ENCODE results near the gene ANTXRL. TPM values are rescaled to one million over a fixed set of nuclear protein-coding genes. Genes with fewer than 3 reads are reported as not detected.

Gene ANTXRL
- total RNA-seq, 1 donor from 2014 or later = not detected

DNA sequence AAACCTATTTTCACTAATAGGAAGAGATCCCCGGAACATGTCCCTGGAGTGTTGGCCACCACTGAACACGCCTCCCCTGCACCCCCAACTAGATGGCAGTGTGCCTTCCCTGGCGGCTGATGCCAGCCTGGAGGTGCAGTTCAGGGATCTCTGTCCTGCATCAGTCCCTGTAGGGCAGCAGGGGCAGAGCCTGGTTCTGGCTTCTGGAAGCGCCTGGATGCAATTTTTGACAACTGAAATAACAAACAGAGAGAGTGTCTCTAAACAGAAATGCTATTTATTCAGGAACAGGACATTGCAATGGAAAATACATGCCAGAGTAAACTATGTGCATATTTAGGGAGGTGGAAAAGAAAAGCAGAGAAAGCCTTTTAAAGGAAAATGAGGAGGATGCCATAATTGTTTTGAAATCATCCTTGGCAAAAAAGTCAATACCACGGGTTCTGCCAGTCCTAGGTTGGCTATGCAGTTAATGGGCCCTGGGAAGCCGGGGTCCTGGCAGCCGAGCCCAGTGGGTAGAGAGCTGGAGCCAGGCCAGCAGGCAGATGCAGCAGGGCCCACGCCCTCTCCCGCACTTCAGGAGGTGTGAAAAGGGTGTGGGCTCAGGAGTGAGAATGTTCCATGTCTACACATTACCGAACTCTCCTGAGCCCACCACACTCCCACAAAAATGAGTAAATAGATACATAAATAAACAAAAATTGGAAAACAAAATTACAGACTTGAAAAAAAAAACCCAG lies 18.5 kb downstream of the ANTXRL start:
- H3K4me1 Mint-ChIP-seq (ENCODE audit: low read depth) = peaks cover 24% of the 10 kb centered on the region
- H3K9me3 Mint-ChIP-seq (ENCODE audit: low read depth) = no peaks in the 10 kb centered on the region
- no peak for DNase-seq (ENCODE audit: low spot score)
- no peak overlapping the region for H3K4me3 Mint-ChIP-seq (ENCODE audit: unreplicated experiment)
- no peak overlapping the region for H3K27ac Mint-ChIP-seq (ENCODE audit: unreplicated experiment)
- H3K27me3 Mint-ChIP-seq (ENCODE audit: low read depth) = peaks cover 2% of the 10 kb centered on the region
- no peaks in the 10 kb centered on the region for H3K36me3 Mint-ChIP-seq (ENCODE audit: low read depth)
- TF ChIP-seq, protein P1, sequence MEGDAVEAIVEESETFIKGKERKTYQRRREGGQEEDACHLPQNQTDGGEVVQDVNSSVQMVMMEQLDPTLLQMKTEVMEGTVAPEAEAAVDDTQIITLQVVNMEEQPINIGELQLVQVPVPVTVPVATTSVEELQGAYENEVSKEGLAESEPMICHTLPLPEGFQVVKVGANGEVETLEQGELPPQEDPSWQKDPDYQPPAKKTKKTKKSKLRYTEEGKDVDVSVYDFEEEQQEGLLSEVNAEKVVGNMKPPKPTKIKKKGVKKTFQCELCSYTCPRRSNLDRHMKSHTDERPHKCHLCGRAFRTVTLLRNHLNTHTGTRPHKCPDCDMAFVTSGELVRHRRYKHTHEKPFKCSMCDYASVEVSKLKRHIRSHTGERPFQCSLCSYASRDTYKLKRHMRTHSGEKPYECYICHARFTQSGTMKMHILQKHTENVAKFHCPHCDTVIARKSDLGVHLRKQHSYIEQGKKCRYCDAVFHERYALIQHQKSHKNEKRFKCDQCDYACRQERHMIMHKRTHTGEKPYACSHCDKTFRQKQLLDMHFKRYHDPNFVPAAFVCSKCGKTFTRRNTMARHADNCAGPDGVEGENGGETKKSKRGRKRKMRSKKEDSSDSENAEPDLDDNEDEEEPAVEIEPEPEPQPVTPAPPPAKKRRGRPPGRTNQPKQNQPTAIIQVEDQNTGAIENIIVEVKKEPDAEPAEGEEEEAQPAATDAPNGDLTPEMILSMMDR (IDR thresholded peaks at IDR 0.05) = no peak

DNA sequence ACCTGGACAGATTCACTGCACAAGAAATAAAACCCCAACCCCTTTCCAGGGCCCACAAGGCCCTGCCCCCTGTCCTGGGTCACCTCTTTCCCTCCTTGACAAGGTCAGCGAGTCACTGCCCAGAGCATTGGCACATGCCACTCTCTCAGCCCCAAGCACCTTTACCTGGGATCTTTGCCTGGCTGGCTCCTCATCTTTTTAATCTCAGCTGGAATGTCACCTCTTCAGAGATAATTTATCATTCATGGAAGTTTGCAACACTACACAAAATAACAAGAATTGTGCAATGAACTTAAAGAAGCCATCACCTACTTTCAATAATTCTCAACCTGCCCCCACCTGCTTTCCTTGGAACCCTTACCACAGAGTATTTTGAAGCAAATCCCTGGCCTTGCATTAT lies 19.2 kb downstream of the ANTXRL start:
- peaks cover 24% of the 10 kb centered on the region for H3K4me1 Mint-ChIP-seq (ENCODE audit: low read depth)
- no peak for DNase-seq (ENCODE audit: low spot score)
- no peaks in the 10 kb centered on the region for H3K36me3 Mint-ChIP-seq (ENCODE audit: low read depth)
- TF ChIP-seq, protein P1 (IDR thresholded peaks at IDR 0.05) = no peak
- H3K9me3 Mint-ChIP-seq (ENCODE audit: low read depth) = no peaks in the 10 kb centered on the region
- H3K27ac Mint-ChIP-seq (ENCODE audit: unreplicated experiment) = no peak overlapping the region
- peaks cover 2% of the 10 kb centered on the region for H3K27me3 Mint-ChIP-seq (ENCODE audit: low read depth)
- H3K4me3 Mint-ChIP-seq (ENCODE audit: unreplicated experiment) = no peak overlapping the region

- no peak for DNase-seq (ENCODE audit: low spot score)
- Mint-ChIP-seq H3K27ac (ENCODE audit: unreplicated experiment) (no peak overlapping the region), H3K4me1 (ENCODE audit: low read depth) (peaks cover 24% of the 10 kb centered on the region), H3K4me3 (ENCODE audit: unreplicated experiment) (no peak overlapping the region), H3K36me3 (ENCODE audit: low read depth) (no peaks in the 10 kb centered on the region), H3K27me3 (ENCODE audit: low read depth) (peaks cover 2% of the 10 kb centered on the region), H3K9me3 (ENCODE audit: low read depth) (no peaks in the 10 kb centered on the region)
- TF ChIP-seq, protein P1 (IDR thresholded peaks at IDR 0.05) = no peak
These were observed 19.9 kb downstream of the ANTXRL start for GRCh38 chr10:46306516-46307184.

DNA sequence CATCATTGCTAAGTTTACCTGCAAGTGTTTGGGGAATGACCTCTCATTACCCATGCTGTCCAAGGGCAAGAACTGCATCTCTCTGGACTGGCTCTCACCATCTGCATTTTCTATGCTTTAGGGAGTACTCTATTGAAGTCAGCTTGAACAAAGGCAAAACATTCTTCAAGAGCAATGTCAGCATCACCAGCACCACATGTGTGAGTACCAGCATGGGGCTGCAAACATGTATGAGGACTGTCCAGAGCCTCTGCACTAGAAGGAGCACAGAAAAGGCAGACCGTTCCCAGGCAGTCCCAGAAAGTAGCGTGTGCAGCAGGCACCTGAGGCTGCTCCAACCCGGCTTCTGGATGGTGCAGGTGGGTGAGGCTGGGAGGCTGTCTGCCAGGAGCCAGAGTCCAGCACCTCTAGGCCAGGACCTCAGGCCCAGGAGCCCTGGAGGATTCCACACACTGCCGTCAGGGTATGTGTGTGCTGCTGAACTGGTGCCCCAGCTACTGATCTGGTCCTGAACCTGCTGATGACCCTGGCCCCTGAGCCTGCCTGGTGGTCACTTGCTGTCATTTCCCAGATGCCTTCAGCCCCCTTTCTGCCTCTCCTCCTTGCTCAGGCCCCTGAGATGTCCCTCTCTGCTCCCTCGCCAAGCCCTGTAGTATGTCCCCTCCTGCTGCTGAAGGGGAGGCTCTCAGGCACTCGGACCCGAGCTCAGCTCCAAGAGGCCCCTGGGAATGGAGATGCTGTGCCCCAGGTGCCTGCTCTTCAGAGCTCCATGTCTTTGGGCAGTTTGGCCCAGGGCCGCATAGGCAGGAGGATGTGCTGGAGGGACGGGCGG lies 20.7 kb downstream of the ANTXRL start:
- peaks cover 2% of the 10 kb centered on the region for H3K27me3 Mint-ChIP-seq (ENCODE audit: low read depth)
- no peak for DNase-seq (ENCODE audit: low spot score)
- H3K36me3 Mint-ChIP-seq (ENCODE audit: low read depth) = no peaks in the 10 kb centered on the region
- H3K4me1 Mint-ChIP-seq (ENCODE audit: low read depth) = peaks cover 24% of the 10 kb centered on the region
- no peak overlapping the region for H3K27ac Mint-ChIP-seq (ENCODE audit: unreplicated experiment)
- H3K9me3 Mint-ChIP-seq (ENCODE audit: low read depth) = no peaks in the 10 kb centered on the region
- H3K4me3 Mint-ChIP-seq (ENCODE audit: unreplicated experiment) = no peak overlapping the region
- TF ChIP-seq, protein P1 (IDR thresholded peaks at IDR 0.05) = no peak

GRCh38 chr10:46308113-46308415 lies 21.3 kb downstream of the ANTXRL start:
- no peaks in the 10 kb centered on the region for H3K9me3 Mint-ChIP-seq (ENCODE audit: low read depth)
- H3K27me3 Mint-ChIP-seq (ENCODE audit: low read depth) = peaks cover 2% of the 10 kb centered on the region
- no peak overlapping the region for H3K4me3 Mint-ChIP-seq (ENCODE audit: unreplicated experiment)
- H3K36me3 Mint-ChIP-seq (ENCODE audit: low read depth) = no peaks in the 10 kb centered on the region
- no peak overlapping the region for H3K27ac Mint-ChIP-seq (ENCODE audit: unreplicated experiment)
- TF ChIP-seq, protein P1 (IDR thresholded peaks at IDR 0.05) = no peak
- no peak for DNase-seq (ENCODE audit: low spot score)
- H3K4me1 Mint-ChIP-seq (ENCODE audit: low read depth) = peaks cover 24% of the 10 kb centered on the region

Measured in chondrocyte (in vitro differentiated cells).